Measurements from ENCODE around the gene THSD7A.

THSD7A gene

DNA sequence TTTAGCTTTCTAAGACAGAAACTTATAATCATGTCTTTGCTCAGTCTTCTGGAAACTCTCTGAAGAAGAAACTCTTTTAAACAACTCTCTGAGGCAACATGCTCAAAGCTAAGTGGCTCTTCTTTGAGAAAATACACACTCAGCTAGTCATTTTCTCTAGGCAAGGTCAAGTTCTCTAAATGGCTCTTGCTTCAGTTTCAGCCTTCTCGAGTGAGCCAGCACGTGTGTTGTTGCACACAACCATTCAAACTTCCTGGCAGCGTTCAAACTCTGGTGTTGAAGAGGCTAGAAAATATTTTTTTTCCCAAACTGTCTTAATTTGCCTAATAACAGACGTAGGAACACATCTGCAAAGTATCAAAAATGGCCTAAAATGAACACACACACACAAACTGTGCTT, 129.1 kb downstream of the THSD7A start:
- TF ChIP-seq, protein P1, sequence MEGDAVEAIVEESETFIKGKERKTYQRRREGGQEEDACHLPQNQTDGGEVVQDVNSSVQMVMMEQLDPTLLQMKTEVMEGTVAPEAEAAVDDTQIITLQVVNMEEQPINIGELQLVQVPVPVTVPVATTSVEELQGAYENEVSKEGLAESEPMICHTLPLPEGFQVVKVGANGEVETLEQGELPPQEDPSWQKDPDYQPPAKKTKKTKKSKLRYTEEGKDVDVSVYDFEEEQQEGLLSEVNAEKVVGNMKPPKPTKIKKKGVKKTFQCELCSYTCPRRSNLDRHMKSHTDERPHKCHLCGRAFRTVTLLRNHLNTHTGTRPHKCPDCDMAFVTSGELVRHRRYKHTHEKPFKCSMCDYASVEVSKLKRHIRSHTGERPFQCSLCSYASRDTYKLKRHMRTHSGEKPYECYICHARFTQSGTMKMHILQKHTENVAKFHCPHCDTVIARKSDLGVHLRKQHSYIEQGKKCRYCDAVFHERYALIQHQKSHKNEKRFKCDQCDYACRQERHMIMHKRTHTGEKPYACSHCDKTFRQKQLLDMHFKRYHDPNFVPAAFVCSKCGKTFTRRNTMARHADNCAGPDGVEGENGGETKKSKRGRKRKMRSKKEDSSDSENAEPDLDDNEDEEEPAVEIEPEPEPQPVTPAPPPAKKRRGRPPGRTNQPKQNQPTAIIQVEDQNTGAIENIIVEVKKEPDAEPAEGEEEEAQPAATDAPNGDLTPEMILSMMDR (conservative IDR thresholded peaks at IDR 0.05; ENCODE audit: control insufficient read depth, insufficient read depth, low read depth, low read length): no peak
- no peak for DNase-seq (ENCODE audit: low read depth)
- H3K4me3 ChIP-seq (ENCODE audit: control insufficient read depth, low read depth, low read length): no peak overlapping the region

GRCh38 chr7:11701829-11702560, 130.0 kb downstream of the THSD7A start:
- TF ChIP-seq, protein P1 (conservative IDR thresholded peaks at IDR 0.05; ENCODE audit: control insufficient read depth, insufficient read depth, low read depth, low read length): no peak
- H3K4me3 ChIP-seq (ENCODE audit: control insufficient read depth, low read depth, low read length): no peak overlapping the region
- DNase-seq (ENCODE audit: low read depth): no peak

DNA sequence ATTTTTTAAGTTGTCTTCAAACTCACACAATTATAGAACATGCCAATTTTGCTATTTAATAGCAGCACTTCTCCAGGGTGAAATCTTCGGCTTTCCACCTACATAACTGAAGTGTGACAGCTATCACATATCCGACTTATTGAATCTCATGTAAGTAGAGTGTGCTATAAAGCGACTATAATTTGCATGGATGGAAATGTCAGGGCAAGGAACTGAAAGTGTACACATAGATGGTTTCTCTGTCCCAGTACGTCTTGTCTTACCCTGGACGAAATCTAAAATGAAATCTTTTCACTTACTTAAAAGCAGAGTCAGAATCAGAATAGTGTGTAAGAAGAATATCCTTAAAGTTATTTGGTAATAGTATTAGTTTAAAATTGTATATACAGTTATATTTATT, 132.3 kb downstream of the THSD7A start:
- no peak overlapping the region for H3K4me3 ChIP-seq (ENCODE audit: control insufficient read depth, low read depth, low read length)

GRCh38 chr7:11698384-11698871, 133.6 kb downstream of the THSD7A start:
- no peak for DNase-seq (ENCODE audit: low read depth)
- no peak overlapping the region for H3K4me3 ChIP-seq (ENCODE audit: control insufficient read depth, low read depth, low read length)
- TF ChIP-seq, protein P1 (conservative IDR thresholded peaks at IDR 0.05; ENCODE audit: control insufficient read depth, insufficient read depth, low read depth, low read length): no peak

More for the DNA sequence above, 132.3 kb downstream of the THSD7A start:
- DNase-seq (ENCODE audit: low read depth): no peak
- TF ChIP-seq, protein P1 (conservative IDR thresholded peaks at IDR 0.05; ENCODE audit: control insufficient read depth, insufficient read depth, low read depth, low read length): no peak

- no peak overlapping the region for H3K4me3 ChIP-seq (ENCODE audit: control insufficient read depth, low read depth, low read length)
- TF ChIP-seq, protein P1 (conservative IDR thresholded peaks at IDR 0.05; ENCODE audit: control insufficient read depth, insufficient read depth, low read depth, low read length): no peak
- DNase-seq (ENCODE audit: low read depth): no peak
Measured at GRCh38 chr7:11690395-11690794, 141.6 kb downstream of the THSD7A start.

GRCh38 chr7:11689096-11689495, 142.9 kb downstream of the THSD7A start:
- TF ChIP-seq, protein P1 (conservative IDR thresholded peaks at IDR 0.05; ENCODE audit: control insufficient read depth, insufficient read depth, low read depth, low read length): no peak
- no peak overlapping the region for H3K4me3 ChIP-seq (ENCODE audit: control insufficient read depth, low read depth, low read length)
- DNase-seq (ENCODE audit: low read depth): no peak

All from fibroblast of mammary gland (primary cell).